Transverse colon (tissue), 4 donors: ENCODE data around the gene ZNF576. TPM values are rescaled to one million over a fixed set of nuclear protein-coding genes. Genes with fewer than 3 reads are reported as not detected.

Source experiments
- DNase-seq: peaks from one replicate; pipeline ENCODE4 v3.0.0-alpha.2; 2019
- H3K27ac ChIP-seq, 4 donors: fragments of 200-600 bp; sonication (generic); 2 replicates each; pipeline ENCODE4 v1.5.1; 2016 to 2018; ENCODE audit warnings: inconsistent platforms in 4 of 4
- H3K27me3 ChIP-seq: fragments of 200-600 bp; sonication (generic); 2 replicates; pipeline ENCODE4 v1.5.1; 2017; ENCODE audit warnings: inconsistent platforms
- H3K36me3 ChIP-seq, 4 donors: fragments of 200-600 bp; sonication (generic); 2 replicates each; pipeline ENCODE4 v1.5.1; 2017 to 2019; ENCODE audit warnings: inconsistent platforms in 4 of 4
- H3K4me1 ChIP-seq, 4 donors: fragments of 200-600 bp; sonication (generic); 2 replicates each; pipeline ENCODE4 v1.5.1; 2017 to 2020; ENCODE audit warnings: inconsistent platforms in 4 of 4
- H3K4me3 ChIP-seq, 4 donors: fragments of 200-600 bp; sonication (generic); 1 replicate in 1 of 4; 2 replicates in 3 of 4; pipeline versions ENCODE4 v1.5.1 to v1.6.1; 2017 to 2019; ENCODE audit warnings: inconsistent platforms in 4 of 4
- H3K9me3 ChIP-seq, 2 donors: fragments of 200-600 bp; sonication (generic); 2 replicates each; pipeline ENCODE4 v1.5.1; 2017 to 2019; ENCODE audit warnings: inconsistent platforms in 2 of 2
- EP300 ChIP-seq: sonication (generic); formaldehyde crosslinking; IDR thresholded peaks from one replicate; pipeline ENCODE4 v1.6.1; 2017; ENCODE audit warnings: antibody characterized with exemption, low read depth
- POLR2A ChIP-seq: fragments of 450-650 bp; IDR thresholded peaks from one replicate; pipeline ENCODE4 v1.6.1; 2016; ENCODE audit warnings: antibody characterized with exemption, mild to moderate bottlenecking, moderate library complexity
- POLR2AphosphoS5 ChIP-seq, 3 donors: sonication (generic); formaldehyde crosslinking; IDR thresholded peaks; one replicate each; pipeline ENCODE4 v1.6.1; 2016; ENCODE audit warnings: antibody characterized with exemption in 3 of 3
- WGBS, 2 donors: methylation state at CpG; one replicate each; pipeline ENCODE4 v1.1.5; 2018; ENCODE audit warnings: low coverage in 1 of 2; 5-methylcytosine and 5-hydroxymethylcytosine counted together
- in situ Hi-C, 4 donors: fragments of 200-750 bp; cut with MboI; loops; one replicate each; pipeline versions ENCODE4 v1.15.0 to v1.15.1; 2017; ENCODE audit warnings: low sequenced_read_pairs in 3 of 4, low pct_ligation_motif_present in 1 of 4, low pct_unique_long_range_greater_than_20kb in 1 of 4
- intact Hi-C: fragments of 100-400 bp; cut with DNase I; formaldehyde crosslinking; loops from one replicate; pipeline ENCODE4 v1.15.1; 2023; ENCODE audit warnings: low total_unique reads
- total RNA-seq, 4 donors: library from RNA; depleted of rRNA; stranded (reverse); fragments of >200 nt; gene quantifications; one replicate each; pipeline ENCODE4 v1.1.0, GENCODE V29; 2016
- TF ChIP-seq, protein P1 (sequence below), 5 experiments: fragments of 200-600 bp in 3 of 5; fragments of 450-650 bp in 2 of 5; sonication (generic) in 3 of 5; IDR thresholded peaks; 1 replicate in 2 of 5; 2 replicates in 3 of 5; pipeline ENCODE4 v1.5.1; 2016 to 2017; ENCODE audit warnings: antibody characterized with exemption in 5 of 5, inconsistent platforms in 3 of 5, mild to moderate bottlenecking in 2 of 5, moderate library complexity in 1 of 5

ZNF576 gene
- total RNA-seq, 4 donors from 2014 or later, result 3.7 to 11.9 (median 9.8) TPM

DNA sequence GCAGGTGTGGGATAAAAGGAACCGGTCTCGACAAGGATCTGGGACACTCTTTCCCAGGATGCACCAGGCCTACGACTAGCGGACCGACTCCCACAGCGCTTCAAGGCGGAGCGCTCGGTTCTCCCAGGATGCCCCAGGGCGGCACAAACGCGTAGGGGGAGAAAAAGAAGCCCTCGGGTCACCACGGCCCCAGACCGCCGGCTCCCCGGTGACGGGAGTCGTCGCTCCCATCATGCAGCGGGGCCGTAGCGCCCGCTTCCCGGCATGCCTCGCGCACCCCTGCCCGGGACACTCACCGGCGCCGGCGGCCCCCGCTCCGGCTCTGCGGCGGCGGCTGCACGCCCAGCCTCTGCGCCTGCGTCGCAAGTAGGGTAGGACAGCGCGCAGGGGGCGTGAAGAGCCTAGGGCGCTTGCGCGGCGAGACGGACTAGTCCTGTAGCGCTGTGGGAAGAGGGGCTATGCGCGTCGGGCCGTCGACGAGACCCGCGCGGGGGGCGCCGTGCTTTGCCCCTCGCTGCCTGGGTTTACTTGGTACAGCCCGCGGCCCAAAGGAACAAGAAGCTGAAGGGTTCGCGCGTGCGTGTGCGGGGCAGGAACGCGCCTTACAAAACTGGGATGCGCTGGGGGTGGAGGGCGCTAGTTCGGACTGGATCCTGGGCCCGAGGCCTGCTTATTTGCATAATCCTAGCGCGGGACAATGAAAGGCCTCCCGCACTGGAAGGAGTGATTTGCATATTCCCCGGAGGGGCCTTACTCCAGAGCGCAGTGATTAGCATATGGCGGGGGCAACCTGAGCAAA, 23.1 kb downstream of the ZNF576 start, which contains the start of gene ZNF428:
TSS of gene ZNF428 (minus strand) at position 368 of the 799 bp plus-strand sequence. CDS start 5,325 bp downstream, outside the sequence.
- Histone ChIP-seq H3K9me3 (no peaks in the 10 kb centered on the region), H3K4me1 (peaks cover 0 to 13% (median 11%) of the 10 kb centered on the region in 4 donors), H3K27me3 (no peaks in the 10 kb centered on the region), H3K36me3 (no peaks in the 10 kb centered on the region), H3K4me3 (peak within 1 kb of the TSS; percentile 65 to 91 (median 70)), H3K27ac (peak within 1 kb of the TSS; percentile 88 to 98 (median 94))
- TF ChIP-seq POLR2AphosphoS5 (IDR thresholded peaks at IDR 0.05), result peak; percentile 61 to 83 (median 82)
- TF ChIP-seq, protein P1, sequence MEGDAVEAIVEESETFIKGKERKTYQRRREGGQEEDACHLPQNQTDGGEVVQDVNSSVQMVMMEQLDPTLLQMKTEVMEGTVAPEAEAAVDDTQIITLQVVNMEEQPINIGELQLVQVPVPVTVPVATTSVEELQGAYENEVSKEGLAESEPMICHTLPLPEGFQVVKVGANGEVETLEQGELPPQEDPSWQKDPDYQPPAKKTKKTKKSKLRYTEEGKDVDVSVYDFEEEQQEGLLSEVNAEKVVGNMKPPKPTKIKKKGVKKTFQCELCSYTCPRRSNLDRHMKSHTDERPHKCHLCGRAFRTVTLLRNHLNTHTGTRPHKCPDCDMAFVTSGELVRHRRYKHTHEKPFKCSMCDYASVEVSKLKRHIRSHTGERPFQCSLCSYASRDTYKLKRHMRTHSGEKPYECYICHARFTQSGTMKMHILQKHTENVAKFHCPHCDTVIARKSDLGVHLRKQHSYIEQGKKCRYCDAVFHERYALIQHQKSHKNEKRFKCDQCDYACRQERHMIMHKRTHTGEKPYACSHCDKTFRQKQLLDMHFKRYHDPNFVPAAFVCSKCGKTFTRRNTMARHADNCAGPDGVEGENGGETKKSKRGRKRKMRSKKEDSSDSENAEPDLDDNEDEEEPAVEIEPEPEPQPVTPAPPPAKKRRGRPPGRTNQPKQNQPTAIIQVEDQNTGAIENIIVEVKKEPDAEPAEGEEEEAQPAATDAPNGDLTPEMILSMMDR (IDR thresholded peaks at IDR 0.05), result no peak
- peak; percentile 72 for TF ChIP-seq POLR2A
- TF ChIP-seq EP300, result no peak
- in situ Hi-C loops, result no loop called here
- intact Hi-C loops, result no loop called here
- DNase-seq, result peak; percentile 87
- WGBS, 2 donors, result 0% methylated on average over 70 of the region's 81 CpGs; no CpG with 5 or more reads in 1 of the 2 donors

DNA sequence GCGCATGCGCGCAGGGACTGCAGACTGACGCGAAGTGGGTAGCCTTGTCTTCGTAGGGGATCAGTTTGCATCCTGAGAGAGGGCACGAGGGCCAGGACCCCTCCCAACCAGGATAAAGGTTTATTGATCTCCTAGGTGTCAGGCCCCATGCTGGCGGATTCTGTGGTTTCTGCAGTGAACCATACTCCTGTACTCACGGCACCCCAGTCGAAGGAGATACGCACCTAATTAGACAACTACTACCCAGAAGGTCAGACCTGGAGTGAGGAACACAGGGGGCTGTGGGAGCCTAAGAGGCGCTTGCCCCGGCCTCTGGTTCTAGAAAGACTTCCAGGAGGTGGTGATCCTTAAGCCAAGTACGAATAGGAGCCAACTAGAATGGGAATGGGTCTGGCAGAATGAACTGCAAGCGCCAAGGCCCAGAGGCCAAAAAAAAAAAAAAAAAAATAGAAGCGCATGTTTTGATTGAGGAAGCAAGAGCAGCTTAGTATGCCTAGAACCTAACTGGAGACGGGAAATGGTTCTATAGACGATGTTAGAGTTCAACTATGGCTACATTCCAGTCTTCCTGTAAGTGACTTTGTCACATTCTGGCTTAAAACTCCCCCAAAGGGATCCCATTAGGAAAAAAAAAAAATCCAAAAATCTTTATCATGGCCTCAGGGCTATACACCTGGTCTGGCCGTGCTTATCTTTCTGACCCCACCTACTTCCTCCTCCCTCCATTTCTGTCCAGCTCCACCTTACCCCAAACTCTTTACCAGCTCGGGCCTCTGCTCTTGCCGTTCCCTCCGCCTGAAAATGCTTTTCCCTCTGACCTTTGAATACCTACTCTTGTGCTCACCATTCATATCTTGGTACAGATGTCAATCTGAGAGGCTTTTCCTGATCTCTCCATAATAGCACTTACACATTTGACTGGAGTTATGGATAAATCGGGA, 23.9 kb downstream of the ZNF576 start:
- H3K4me1 ChIP-seq, result peaks cover 0 to 21% (median 14%) of the 10 kb centered on the region in 4 donors
- in situ Hi-C loops, result no loop called here
- H3K36me3 ChIP-seq, result no peaks in the 10 kb centered on the region
- no peaks in the 10 kb centered on the region for H3K9me3 ChIP-seq
- 50 to 79% methylated on average over 7 to 21 of the region's 23 CpGs for WGBS, 2 donors
- DNase-seq, result no peak
- TF ChIP-seq EP300 (no peak), POLR2AphosphoS5 (IDR thresholded peaks at IDR 0.05) (no peak), POLR2A (no peak)
- TF ChIP-seq, protein P1 (IDR thresholded peaks at IDR 0.05), result no peak
- peak overlapping the region; percentile 65 to 91 (median 70) for H3K4me3 ChIP-seq
- no peaks in the 10 kb centered on the region for H3K27me3 ChIP-seq
- peak overlapping the region; percentile 88 to 98 (median 94) for H3K27ac ChIP-seq
- intact Hi-C loops, result no loop called here

DNA sequence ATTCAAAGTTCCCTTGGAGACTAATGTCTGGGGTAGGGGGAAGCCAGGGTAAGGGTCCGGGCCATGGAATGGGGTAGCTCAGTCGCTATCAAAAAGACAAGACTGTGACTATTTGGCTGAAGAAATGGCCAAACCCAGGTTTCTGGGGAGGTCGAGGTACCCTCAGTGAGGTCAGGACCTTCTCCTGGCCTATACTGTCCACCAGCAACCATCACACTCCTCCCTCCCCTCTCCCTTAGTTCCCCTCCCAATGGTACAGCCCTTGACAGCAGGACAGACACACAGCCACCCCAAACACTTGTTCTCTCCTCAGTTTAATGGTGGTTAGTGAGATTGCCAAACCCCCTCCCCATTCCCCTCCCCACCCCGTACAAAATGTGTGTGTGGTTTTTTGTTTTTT, 25.7 kb downstream of the ZNF576 start:
- TF ChIP-seq, protein P1 (IDR thresholded peaks at IDR 0.05), result no peak
- TF ChIP-seq POLR2AphosphoS5 (IDR thresholded peaks at IDR 0.05), result no peak
- no peak for TF ChIP-seq POLR2A
- TF ChIP-seq EP300, result no peak
- H3K36me3 ChIP-seq, result no peaks in the 10 kb centered on the region
- H3K27me3 ChIP-seq, result no peaks in the 10 kb centered on the region
- no peak overlapping the region for H3K27ac ChIP-seq
- in situ Hi-C loops (no loop called here), intact Hi-C loops (no loop called here)
- WGBS, 2 donors, result 66 to 89% methylated on average over 3 to 4 of the region's 4 CpGs
- no peak for DNase-seq
- no peaks in the 10 kb centered on the region for H3K9me3 ChIP-seq
- no peak overlapping the region for H3K4me3 ChIP-seq
- H3K4me1 ChIP-seq, result peaks cover 0 to 23% (median 14%) of the 10 kb centered on the region in 4 donors

DNA sequence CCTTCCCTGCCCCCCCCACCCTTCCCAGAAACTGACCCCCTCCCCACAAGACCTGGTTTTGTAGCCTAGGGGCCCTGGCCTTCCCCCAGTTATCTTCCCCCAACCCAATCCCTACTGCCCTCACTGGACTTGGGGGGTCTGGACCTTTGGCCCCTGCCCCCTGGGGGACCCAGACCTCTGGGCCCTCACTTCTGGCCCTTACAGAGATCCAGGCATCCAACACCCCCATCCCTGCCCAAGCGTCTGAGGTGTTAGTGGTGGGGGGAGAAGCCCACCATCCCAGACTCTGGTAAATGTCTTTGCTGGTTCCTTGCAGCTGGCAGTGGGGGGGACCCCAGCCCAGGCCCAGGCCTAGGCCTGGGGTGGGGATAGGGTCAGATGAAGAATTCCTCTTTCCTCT, 26.6 kb downstream of the ZNF576 start:
- Histone ChIP-seq H3K27ac (no peak overlapping the region), H3K4me1 (peaks cover 0 to 23% (median 14%) of the 10 kb centered on the region in 4 donors), H3K27me3 (no peaks in the 10 kb centered on the region), H3K9me3 (no peaks in the 10 kb centered on the region), H3K4me3 (no peak overlapping the region), H3K36me3 (no peaks in the 10 kb centered on the region)
- TF ChIP-seq POLR2AphosphoS5 (IDR thresholded peaks at IDR 0.05) (no peak), EP300 (no peak), POLR2A (no peak)
- TF ChIP-seq, protein P1 (IDR thresholded peaks at IDR 0.05), result no peak
- 100% methylated on average over 1 of the region's 1 CpG; no CpG with 5 or more reads in 1 of the 2 donors for WGBS, 2 donors
- in situ Hi-C loops, result no loop called here
- intact Hi-C loops, result no loop called here
- DNase-seq, result no peak
